ENCODE results near the gene ADGB. TPM values are rescaled to one million over a fixed set of nuclear protein-coding genes. Genes with fewer than 3 reads are reported as not detected.

The ADGB gene
- polyA plus RNA-seq, 2 donors = not detected

- Histone ChIP-seq H3K9me3 (ENCODE audit: control insufficient read depth in 2 of 2, insufficient read depth in 1 of 2, low read depth in 1 of 2, low read length in 1 of 2) (no peaks in the 10 kb centered on the region), H3K4me1 (ENCODE audit: control insufficient read depth in 2 of 2, insufficient read depth in 2 of 2, low read length in 1 of 2) (no peaks in the 10 kb centered on the region), H3K27ac (ENCODE audit: low read depth in 2 of 2, low read length in 1 of 2) (no peak overlapping the region), H3K36me3 (ENCODE audit: control insufficient read depth in 2 of 2, insufficient read depth in 2 of 2, low read length in 1 of 2) (no peaks in the 10 kb centered on the region), H3K27me3 (ENCODE audit: control insufficient read depth in 1 of 2, insufficient read depth in 2 of 2, low read length in 2 of 2) (no peaks in the 10 kb centered on the region), H3K4me3 (ENCODE audit: low read depth in 1 of 2, low read length in 2 of 2) (no peak overlapping the region)
- 62 to 66% methylated on average over 5 of the region's 5 CpGs for whole genome bisulfite sequencing, 2 donors
Observed at GRCh38 chr6:146582857-146583256, 15.9 kb upstream of the ADGB start.

GRCh38 chr6:146583966-146584365 lies 14.8 kb upstream of the ADGB start:
- Histone ChIP-seq H3K4me3 (ENCODE audit: low read depth in 1 of 2, low read length in 2 of 2) (no peak overlapping the region), H3K9me3 (ENCODE audit: control insufficient read depth in 2 of 2, insufficient read depth in 1 of 2, low read depth in 1 of 2, low read length in 1 of 2) (no peaks in the 10 kb centered on the region), H3K4me1 (ENCODE audit: control insufficient read depth in 2 of 2, insufficient read depth in 2 of 2, low read length in 1 of 2) (no peaks in the 10 kb centered on the region), H3K27ac (ENCODE audit: low read depth in 2 of 2, low read length in 1 of 2) (no peak overlapping the region), H3K36me3 (ENCODE audit: control insufficient read depth in 2 of 2, insufficient read depth in 2 of 2, low read length in 1 of 2) (no peaks in the 10 kb centered on the region), H3K27me3 (ENCODE audit: control insufficient read depth in 1 of 2, insufficient read depth in 2 of 2, low read length in 2 of 2) (no peaks in the 10 kb centered on the region)
- 49 to 71% methylated on average over 1 of the region's 1 CpG for WGBS, 2 donors

- Histone ChIP-seq H3K36me3 (ENCODE audit: control insufficient read depth in 2 of 2, insufficient read depth in 2 of 2, low read length in 1 of 2) (no peaks in the 10 kb centered on the region), H3K4me1 (ENCODE audit: control insufficient read depth in 2 of 2, insufficient read depth in 2 of 2, low read length in 1 of 2) (no peaks in the 10 kb centered on the region), H3K27ac (ENCODE audit: low read depth in 2 of 2, low read length in 1 of 2) (no peak overlapping the region), H3K27me3 (ENCODE audit: control insufficient read depth in 1 of 2, insufficient read depth in 2 of 2, low read length in 2 of 2) (no peaks in the 10 kb centered on the region), H3K9me3 (ENCODE audit: control insufficient read depth in 2 of 2, insufficient read depth in 1 of 2, low read depth in 1 of 2, low read length in 1 of 2) (no peaks in the 10 kb centered on the region), H3K4me3 (ENCODE audit: low read depth in 1 of 2, low read length in 2 of 2) (no peak overlapping the region)
- WGBS, 2 donors = 0% methylated on average over 1 of the region's 1 CpG
Observed at GRCh38 chr6:146587459-146587858, 11.3 kb upstream of the ADGB start.

- 88 to 100% methylated on average over 1 of the region's 1 CpG for WGBS, 2 donors
- no peaks in the 10 kb centered on the region for H3K36me3 ChIP-seq (ENCODE audit: control insufficient read depth in 2 of 2, insufficient read depth in 2 of 2, low read length in 1 of 2)
- H3K4me1 ChIP-seq (ENCODE audit: control insufficient read depth in 2 of 2, insufficient read depth in 2 of 2, low read length in 1 of 2) = no peaks in the 10 kb centered on the region
- no peaks in the 10 kb centered on the region for H3K27me3 ChIP-seq (ENCODE audit: control insufficient read depth in 1 of 2, insufficient read depth in 2 of 2, low read length in 2 of 2)
- H3K4me3 ChIP-seq (ENCODE audit: low read depth in 1 of 2, low read length in 2 of 2) = no peak overlapping the region
- H3K27ac ChIP-seq (ENCODE audit: low read depth in 2 of 2, low read length in 1 of 2) = no peak overlapping the region
- no peaks in the 10 kb centered on the region for H3K9me3 ChIP-seq (ENCODE audit: control insufficient read depth in 2 of 2, insufficient read depth in 1 of 2, low read depth in 1 of 2, low read length in 1 of 2)
Observed at GRCh38 chr6:146590492-146590891, 8.3 kb upstream of the ADGB start.

GRCh38 chr6:146592451-146592850 lies 6.3 kb upstream of the ADGB start:
- Histone ChIP-seq H3K36me3 (ENCODE audit: control insufficient read depth in 2 of 2, insufficient read depth in 2 of 2, low read length in 1 of 2) (no peaks in the 10 kb centered on the region), H3K4me1 (ENCODE audit: control insufficient read depth in 2 of 2, insufficient read depth in 2 of 2, low read length in 1 of 2) (no peaks in the 10 kb centered on the region), H3K4me3 (ENCODE audit: low read depth in 1 of 2, low read length in 2 of 2) (no peak overlapping the region), H3K27ac (ENCODE audit: low read depth in 2 of 2, low read length in 1 of 2) (no peak overlapping the region), H3K27me3 (ENCODE audit: control insufficient read depth in 1 of 2, insufficient read depth in 2 of 2, low read length in 2 of 2) (no peaks in the 10 kb centered on the region), H3K9me3 (ENCODE audit: control insufficient read depth in 2 of 2, insufficient read depth in 1 of 2, low read depth in 1 of 2, low read length in 1 of 2) (no peaks in the 10 kb centered on the region)

- Histone ChIP-seq H3K36me3 (ENCODE audit: control insufficient read depth in 2 of 2, insufficient read depth in 2 of 2, low read length in 1 of 2) (no peaks in the 10 kb centered on the region), H3K27me3 (ENCODE audit: control insufficient read depth in 1 of 2, insufficient read depth in 2 of 2, low read length in 2 of 2) (no peaks in the 10 kb centered on the region), H3K4me3 (ENCODE audit: low read depth in 1 of 2, low read length in 2 of 2) (no peak overlapping the region), H3K4me1 (ENCODE audit: control insufficient read depth in 2 of 2, insufficient read depth in 2 of 2, low read length in 1 of 2) (peaks cover 0 to 4% of the 10 kb centered on the region in 2 donors), H3K9me3 (ENCODE audit: control insufficient read depth in 2 of 2, insufficient read depth in 1 of 2, low read depth in 1 of 2, low read length in 1 of 2) (no peaks in the 10 kb centered on the region), H3K27ac (ENCODE audit: low read depth in 2 of 2, low read length in 1 of 2) (no peak overlapping the region)
- 76 to 84% methylated on average over 2 of the region's 2 CpGs for WGBS, 2 donors
Observed at GRCh38 chr6:146593986-146594385, 4.8 kb upstream of the ADGB start.

- Histone ChIP-seq H3K4me1 (ENCODE audit: control insufficient read depth in 2 of 2, insufficient read depth in 2 of 2, low read length in 1 of 2) (peaks cover 0 to 6% of the 10 kb centered on the region in 2 donors), H3K9me3 (ENCODE audit: control insufficient read depth in 2 of 2, insufficient read depth in 1 of 2, low read depth in 1 of 2, low read length in 1 of 2) (no peaks in the 10 kb centered on the region), H3K36me3 (ENCODE audit: control insufficient read depth in 2 of 2, insufficient read depth in 2 of 2, low read length in 1 of 2) (no peaks in the 10 kb centered on the region), H3K27me3 (ENCODE audit: control insufficient read depth in 1 of 2, insufficient read depth in 2 of 2, low read length in 2 of 2) (no peaks in the 10 kb centered on the region), H3K27ac (ENCODE audit: low read depth in 2 of 2, low read length in 1 of 2) (no peak overlapping the region), H3K4me3 (ENCODE audit: low read depth in 1 of 2, low read length in 2 of 2) (no peak overlapping the region)
- 71 to 78% methylated on average over 1 of the region's 1 CpG for WGBS, 2 donors
Observed at GRCh38 chr6:146594495-146594894, 4.3 kb upstream of the ADGB start.

GRCh38 chr6:146595972-146596731 lies 2.6 kb upstream of the ADGB start:
- Histone ChIP-seq H3K27me3 (ENCODE audit: control insufficient read depth in 1 of 2, insufficient read depth in 2 of 2, low read length in 2 of 2) (no peaks in the 10 kb centered on the region), H3K27ac (ENCODE audit: low read depth in 2 of 2, low read length in 1 of 2) (no peak overlapping the region), H3K4me3 (ENCODE audit: low read depth in 1 of 2, low read length in 2 of 2) (no peak overlapping the region), H3K36me3 (ENCODE audit: control insufficient read depth in 2 of 2, insufficient read depth in 2 of 2, low read length in 1 of 2) (no peaks in the 10 kb centered on the region), H3K9me3 (ENCODE audit: control insufficient read depth in 2 of 2, insufficient read depth in 1 of 2, low read depth in 1 of 2, low read length in 1 of 2) (no peaks in the 10 kb centered on the region), H3K4me1 (ENCODE audit: control insufficient read depth in 2 of 2, insufficient read depth in 2 of 2, low read length in 1 of 2) (peaks cover 0 to 6% of the 10 kb centered on the region in 2 donors)
- 69 to 70% methylated on average over 2 of the region's 2 CpGs for WGBS, 2 donors

GRCh38 chr6:146601352-146601751 lies 2.6 kb downstream of the ADGB start:
- no peaks in the 10 kb centered on the region for H3K9me3 ChIP-seq (ENCODE audit: control insufficient read depth in 2 of 2, insufficient read depth in 1 of 2, low read depth in 1 of 2, low read length in 1 of 2)
- WGBS, 2 donors = 44 to 51% methylated on average over 4 of the region's 4 CpGs
- no peaks in the 10 kb centered on the region for H3K27me3 ChIP-seq (ENCODE audit: control insufficient read depth in 1 of 2, insufficient read depth in 2 of 2, low read length in 2 of 2)
- H3K4me1 ChIP-seq (ENCODE audit: control insufficient read depth in 2 of 2, insufficient read depth in 2 of 2, low read length in 1 of 2) = peaks cover 0 to 6% of the 10 kb centered on the region in 2 donors
- no peaks in the 10 kb centered on the region for H3K36me3 ChIP-seq (ENCODE audit: control insufficient read depth in 2 of 2, insufficient read depth in 2 of 2, low read length in 1 of 2)
- no peak overlapping the region for H3K27ac ChIP-seq (ENCODE audit: low read depth in 2 of 2, low read length in 1 of 2)
- no peak overlapping the region for H3K4me3 ChIP-seq (ENCODE audit: low read depth in 1 of 2, low read length in 2 of 2)

- Histone ChIP-seq H3K4me1 (ENCODE audit: control insufficient read depth in 2 of 2, insufficient read depth in 2 of 2, low read length in 1 of 2) (peaks cover 0 to 6% of the 10 kb centered on the region in 2 donors), H3K4me3 (ENCODE audit: low read depth in 1 of 2, low read length in 2 of 2) (no peak overlapping the region), H3K27me3 (ENCODE audit: control insufficient read depth in 1 of 2, insufficient read depth in 2 of 2, low read length in 2 of 2) (no peaks in the 10 kb centered on the region), H3K36me3 (ENCODE audit: control insufficient read depth in 2 of 2, insufficient read depth in 2 of 2, low read length in 1 of 2) (no peaks in the 10 kb centered on the region), H3K27ac (ENCODE audit: low read depth in 2 of 2, low read length in 1 of 2) (no peak overlapping the region), H3K9me3 (ENCODE audit: control insufficient read depth in 2 of 2, insufficient read depth in 1 of 2, low read depth in 1 of 2, low read length in 1 of 2) (no peaks in the 10 kb centered on the region)
- WGBS, 2 donors = 47 to 57% methylated on average over 6 of the region's 6 CpGs
Observed at GRCh38 chr6:146602526-146602925, 3.8 kb downstream of the ADGB start.
